AG09309 (cell line): ENCODE results near the gene MRGPRE.

Experiments
- DNase-seq: peaks from one replicate; pipeline ENCODE4 v3.0.0-alpha.2; 2010; ENCODE audit warnings: low read depth
- H3K4me3 ChIP-seq: 2 replicates; pipeline ENCODE4 v1.5.1; 2011; ENCODE audit warnings: mild to moderate bottlenecking, low read depth, low read length, moderate library complexity; ENCODE audit not compliant: control insufficient read depth
- CTCF ChIP-seq: IDR thresholded peaks from 2 replicates; pipeline ENCODE4 v1.5.1; 2011; ENCODE audit warnings: mild to moderate bottlenecking, low read depth, low read length, inconsistent platforms; ENCODE audit not compliant: insufficient read depth, control insufficient read depth; ENCODE audit errors: missing control alignments

MRGPRE gene

GRCh38 chr11:3221408-3222002 is 10.7 kb downstream of the MRGPRE start:
- H3K4me3 ChIP-seq: no peak overlapping the region
- DNase-seq: no peak
- no peak for TF ChIP-seq CTCF

GRCh38 chr11:3220521-3221407 is 11.5 kb downstream of the MRGPRE start:
- no peak overlapping the region for H3K4me3 ChIP-seq
- DNase-seq: no peak
- no peak for TF ChIP-seq CTCF

GRCh38 chr11:3220101-3220500 is 12.1 kb downstream of the MRGPRE start:
- H3K4me3 ChIP-seq: no peak overlapping the region
- TF ChIP-seq CTCF: no peak
- no peak for DNase-seq

- DNase-seq: no peak
- H3K4me3 ChIP-seq: no peak overlapping the region
- no peak for TF ChIP-seq CTCF
These were observed 12.8 kb downstream of the MRGPRE start for GRCh38 chr11:3219281-3219892.

GRCh38 chr11:3218483-3219280 is 13.5 kb downstream of the MRGPRE start, which contains the start of gene MRGPRG:
MRGPRG (minus strand) TSS chr11:3218813; CDS start chr11:3218813, 0 bp downstream.
- no peak for DNase-seq
- no peak for TF ChIP-seq CTCF
- no peak within 1 kb of the TSS for H3K4me3 ChIP-seq
